ENCODE results near the gene RFX2.
A peak's percentile ranks its signal among the peaks of the same experiment; 100 is the strongest.
"Not testable (repeated sequence)": the region's sequence is repeated elsewhere in the genome, so short reads cannot be mapped to it uniquely, and the experiment has no call there.

RFX2 gene

GRCh38 chr19:6074709-6075403, 35.4 kb downstream of the RFX2 start:
- in situ Hi-C loops (cut with HindIII; ENCODE audit: low sequenced_read_pairs), result no loop called here
- DNase-seq (ENCODE audit: low read depth, low spot score), result no peak
- no peak for TF ChIP-seq CTCF (IDR thresholded peaks at IDR 0.05; ENCODE audit: low read depth, low read length)
- no peak overlapping the region for H3K4me3 ChIP-seq (ENCODE audit: low read depth, low read length)

GRCh38 chr19:6073858-6074708, 36.2 kb downstream of the RFX2 start:
- no peak overlapping the region for H3K4me3 ChIP-seq (ENCODE audit: low read depth, low read length)
- no peak for DNase-seq (ENCODE audit: low read depth, low spot score)
- in situ Hi-C loops (cut with HindIII; ENCODE audit: low sequenced_read_pairs), result no loop called here
- no peak for TF ChIP-seq CTCF (IDR thresholded peaks at IDR 0.05; ENCODE audit: low read depth, low read length)

GRCh38 chr19:6073233-6073632, 37.1 kb downstream of the RFX2 start:
- DNase-seq (ENCODE audit: low read depth, low spot score); in situ Hi-C loops (cut with HindIII; ENCODE audit: low sequenced_read_pairs); H3K4me3 ChIP-seq (ENCODE audit: low read depth, low read length): not testable (repeated sequence)

- in situ Hi-C loops (cut with HindIII; ENCODE audit: low sequenced_read_pairs), result no loop called here
- no peak overlapping the region for H3K4me3 ChIP-seq (ENCODE audit: low read depth, low read length)
- no peak for TF ChIP-seq CTCF (IDR thresholded peaks at IDR 0.05; ENCODE audit: low read depth, low read length)
- no peak for DNase-seq (ENCODE audit: low read depth, low spot score)
These were observed 38.4 kb downstream of the RFX2 start for GRCh38 chr19:6071875-6072274.

- in situ Hi-C loops (cut with HindIII; ENCODE audit: low sequenced_read_pairs), result no loop called here
- peak; percentile 40 for DNase-seq (ENCODE audit: low read depth, low spot score)
- no peak overlapping the region for H3K4me3 ChIP-seq (ENCODE audit: low read depth, low read length)
- no peak for TF ChIP-seq CTCF (IDR thresholded peaks at IDR 0.05; ENCODE audit: low read depth, low read length)
These were observed 39.4 kb downstream of the RFX2 start for GRCh38 chr19:6070720-6071485.

GRCh38 chr19:6070207-6070681, 40.1 kb downstream of the RFX2 start:
- H3K4me3 ChIP-seq (ENCODE audit: low read depth, low read length), result no peak overlapping the region
- in situ Hi-C loops (cut with HindIII; ENCODE audit: low sequenced_read_pairs), result no loop called here
- no peak for DNase-seq (ENCODE audit: low read depth, low spot score)
- TF ChIP-seq CTCF (IDR thresholded peaks at IDR 0.05; ENCODE audit: low read depth, low read length), result no peak

All from astrocyte of the spinal cord (primary cell).